Bronchial epithelial cell (primary cell): ENCODE data around the gene NKX6-1. TPM values are rescaled to one million over a fixed set of nuclear protein-coding genes. Genes with fewer than 3 reads are reported as not detected.

ENCODE experiments used
- DNase-seq: peaks from one replicate; pipeline ENCODE4 v3.0.0-alpha.2; 2010; ENCODE audit warnings: low read depth
- FAIRE-seq: peaks from 2 replicates; lab custom pipeline; 2011; peaks lifted over from hg19 to GRCh38; lab: Jason Lieb, UNC
- H3K27me3 ChIP-seq: 2 replicates; pipeline ENCODE4 v1.5.1; 2011; ENCODE audit warnings: low read length; ENCODE audit not compliant: control insufficient read depth, insufficient read depth
- H3K36me3 ChIP-seq: 2 replicates; pipeline ENCODE4 v1.5.1; 2011; ENCODE audit warnings: low read length; ENCODE audit not compliant: control insufficient read depth, insufficient read depth
- H3K4me3 ChIP-seq: 2 replicates; pipeline ENCODE4 v1.5.1; 2011; ENCODE audit warnings: mild to moderate bottlenecking, low read depth, low read length, control low read depth
- total RNA-seq: library from RNA; depleted of rRNA; stranded (reverse); fragments of >200 nt; gene quantifications from 2 replicates; pipeline ENCODE4 v1.2.1, GENCODE V29; 2014
- TF ChIP-seq, protein P1 (sequence below): IDR thresholded peaks from 2 replicates; pipeline ENCODE4 v1.5.1; 2011; ENCODE audit warnings: mild to moderate bottlenecking, moderate library complexity, low read length, control low read depth, inconsistent platforms; ENCODE audit not compliant: insufficient read depth, severe bottlenecking

The NKX6-1 gene
- total RNA-seq, 1 donor from 2014 or later, result not detected

DNA sequence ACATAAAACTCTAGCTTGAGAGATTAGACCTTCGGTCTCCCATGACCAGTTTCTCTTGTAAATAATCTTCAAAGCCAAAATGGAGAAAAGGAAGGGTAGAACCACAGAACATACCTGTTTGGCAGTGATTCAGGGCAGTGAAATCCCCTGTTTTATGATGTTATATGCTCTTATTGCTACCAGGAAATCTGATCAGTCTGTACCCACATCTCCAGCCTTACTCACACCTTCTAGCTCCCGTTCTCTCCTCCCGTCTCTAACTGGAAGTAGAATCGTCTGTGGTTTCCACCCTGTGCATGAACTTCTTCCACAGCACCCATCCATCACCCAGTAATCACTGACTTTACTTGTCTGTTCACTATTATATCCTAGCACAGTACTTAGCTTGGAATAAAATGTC lies 42.9 kb downstream of the NKX6-1 start:
- Histone ChIP-seq H3K27me3 (no peaks in the 10 kb centered on the region), H3K36me3 (no peaks in the 10 kb centered on the region), H3K4me3 (no peak overlapping the region)
- TF ChIP-seq, protein P1, sequence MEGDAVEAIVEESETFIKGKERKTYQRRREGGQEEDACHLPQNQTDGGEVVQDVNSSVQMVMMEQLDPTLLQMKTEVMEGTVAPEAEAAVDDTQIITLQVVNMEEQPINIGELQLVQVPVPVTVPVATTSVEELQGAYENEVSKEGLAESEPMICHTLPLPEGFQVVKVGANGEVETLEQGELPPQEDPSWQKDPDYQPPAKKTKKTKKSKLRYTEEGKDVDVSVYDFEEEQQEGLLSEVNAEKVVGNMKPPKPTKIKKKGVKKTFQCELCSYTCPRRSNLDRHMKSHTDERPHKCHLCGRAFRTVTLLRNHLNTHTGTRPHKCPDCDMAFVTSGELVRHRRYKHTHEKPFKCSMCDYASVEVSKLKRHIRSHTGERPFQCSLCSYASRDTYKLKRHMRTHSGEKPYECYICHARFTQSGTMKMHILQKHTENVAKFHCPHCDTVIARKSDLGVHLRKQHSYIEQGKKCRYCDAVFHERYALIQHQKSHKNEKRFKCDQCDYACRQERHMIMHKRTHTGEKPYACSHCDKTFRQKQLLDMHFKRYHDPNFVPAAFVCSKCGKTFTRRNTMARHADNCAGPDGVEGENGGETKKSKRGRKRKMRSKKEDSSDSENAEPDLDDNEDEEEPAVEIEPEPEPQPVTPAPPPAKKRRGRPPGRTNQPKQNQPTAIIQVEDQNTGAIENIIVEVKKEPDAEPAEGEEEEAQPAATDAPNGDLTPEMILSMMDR, result no peak
- FAIRE-seq, result no peak
- no peak for DNase-seq

GRCh38 chr4:84455697-84456096 lies 43.4 kb downstream of the NKX6-1 start:
- TF ChIP-seq, protein P1, result no peak
- no peaks in the 10 kb centered on the region for H3K36me3 ChIP-seq
- no peak for FAIRE-seq
- no peaks in the 10 kb centered on the region for H3K27me3 ChIP-seq
- no peak overlapping the region for H3K4me3 ChIP-seq
- DNase-seq, result no peak

GRCh38 chr4:84451546-84451945 lies 47.5 kb downstream of the NKX6-1 start:
- FAIRE-seq, result no peak
- Histone ChIP-seq H3K4me3 (no peak overlapping the region), H3K36me3 (no peaks in the 10 kb centered on the region), H3K27me3 (no peaks in the 10 kb centered on the region)
- DNase-seq, result peak; percentile 13
- TF ChIP-seq, protein P1, result peak; percentile 40

GRCh38 chr4:84443523-84443922 lies 55.6 kb downstream of the NKX6-1 start:
- Histone ChIP-seq H3K36me3 (no peaks in the 10 kb centered on the region), H3K4me3 (no peak overlapping the region), H3K27me3 (no peaks in the 10 kb centered on the region)
- TF ChIP-seq, protein P1, result no peak
- no peak for FAIRE-seq
- no peak for DNase-seq

GRCh38 chr4:84442778-84443177 lies 56.3 kb downstream of the NKX6-1 start:
- DNase-seq, result no peak
- TF ChIP-seq, protein P1, result no peak
- no peak for FAIRE-seq
- Histone ChIP-seq H3K36me3 (no peaks in the 10 kb centered on the region), H3K4me3 (no peak overlapping the region), H3K27me3 (no peaks in the 10 kb centered on the region)

Other genes with a start within 250 kb of the NKX6-1 start
- 20.0 and 28.2 TPM in 2 replicates for gene CDS1, start 83.8 kb upstream of the NKX6-1 start, total RNA-seq